BLaER1 (cell line): Measurements from ENCODE around the gene DLG2.

Experiments
- H3K27ac ChIP-seq: shearing (Covaris generic); formaldehyde crosslinking; 2 replicates; pipeline ENCODE4 v1.8.1; 2022
- H3K27me3 ChIP-seq: shearing (Covaris generic); formaldehyde crosslinking; 2 replicates; pipeline ENCODE4 v1.8.1; 2022
- H3K36me3 ChIP-seq: shearing (Covaris generic); formaldehyde crosslinking; 2 replicates; pipeline ENCODE4 v1.8.1; 2022
- H3K4me1 ChIP-seq: shearing (Covaris generic); formaldehyde crosslinking; 2 replicates; pipeline ENCODE4 v1.8.1; 2022
- H3K4me2 ChIP-seq: shearing (Covaris generic); formaldehyde crosslinking; 2 replicates; pipeline ENCODE4 v1.8.1; 2022
- H3K4me3 ChIP-seq: shearing (Covaris generic); formaldehyde crosslinking; 2 replicates; pipeline ENCODE4 v1.8.1; 2022
- H3K9ac ChIP-seq: shearing (Covaris generic); formaldehyde crosslinking; 2 replicates; pipeline ENCODE4 v1.8.1; 2022
- H3K9me3 ChIP-seq: shearing (Covaris generic); formaldehyde crosslinking; 2 replicates; pipeline ENCODE4 v1.8.1; 2022
- H4K20me1 ChIP-seq: shearing (Covaris generic); formaldehyde crosslinking; 2 replicates; pipeline ENCODE4 v1.8.1; 2022
- Cebpa-rat ChIP-seq: shearing (Covaris generic); IDR thresholded peaks from 2 replicates; pipeline ENCODE4 v1.8.1; 2022

DLG2 gene

GRCh38 chr11:84829162-84829561 lies 798.0 kb downstream of the DLG2 start:
- Histone ChIP-seq H3K36me3 (no peaks in the 10 kb centered on the region), H4K20me1 (no peaks in the 10 kb centered on the region), H3K9ac (no peak overlapping the region), H3K4me2 (no peak overlapping the region), H3K9me3 (no peaks in the 10 kb centered on the region), H3K4me1 (peaks cover 9% of the 10 kb centered on the region), H3K27me3 (no peaks in the 10 kb centered on the region), H3K27ac (no peak overlapping the region), H3K4me3 (no peak overlapping the region)
- TF ChIP-seq Cebpa-rat, result no peak

GRCh38 chr11:84828616-84829015 lies 798.5 kb downstream of the DLG2 start:
- no peak overlapping the region for H3K27ac ChIP-seq
- H3K27me3 ChIP-seq, result no peaks in the 10 kb centered on the region
- H3K4me2 ChIP-seq, result no peak overlapping the region
- H4K20me1 ChIP-seq, result no peaks in the 10 kb centered on the region
- H3K9me3 ChIP-seq, result no peaks in the 10 kb centered on the region
- H3K4me1 ChIP-seq, result peaks cover 9% of the 10 kb centered on the region
- TF ChIP-seq Cebpa-rat, result no peak
- no peak overlapping the region for H3K4me3 ChIP-seq
- no peaks in the 10 kb centered on the region for H3K36me3 ChIP-seq
- no peak overlapping the region for H3K9ac ChIP-seq

GRCh38 chr11:84825106-84825660 lies 802.0 kb downstream of the DLG2 start:
- no peak for TF ChIP-seq Cebpa-rat
- H3K4me3 ChIP-seq, result no peak overlapping the region
- H4K20me1 ChIP-seq, result no peaks in the 10 kb centered on the region
- H3K27me3 ChIP-seq, result no peaks in the 10 kb centered on the region
- H3K27ac ChIP-seq, result no peak overlapping the region
- no peaks in the 10 kb centered on the region for H3K36me3 ChIP-seq
- no peaks in the 10 kb centered on the region for H3K9me3 ChIP-seq
- peaks cover 3% of the 10 kb centered on the region for H3K4me1 ChIP-seq
- no peak overlapping the region for H3K4me2 ChIP-seq
- H3K9ac ChIP-seq, result no peak overlapping the region

- Histone ChIP-seq H3K9ac (no peak overlapping the region), H3K27me3 (no peaks in the 10 kb centered on the region), H3K4me1 (peaks cover under 1% of the 10 kb centered on the region; the same call in 1 of the 2 replicates), H3K4me2 (no peak overlapping the region), H3K27ac (no peak overlapping the region), H4K20me1 (no peaks in the 10 kb centered on the region), H3K4me3 (no peak overlapping the region), H3K36me3 (no peaks in the 10 kb centered on the region), H3K9me3 (no peaks in the 10 kb centered on the region)
- no peak for TF ChIP-seq Cebpa-rat
Observed at GRCh38 chr11:84824624-84825023, 802.5 kb downstream of the DLG2 start.

GRCh38 chr11:84819537-84819936 lies 807.6 kb downstream of the DLG2 start:
- H4K20me1 ChIP-seq, result no peaks in the 10 kb centered on the region
- H3K27ac ChIP-seq, result no peak overlapping the region
- H3K4me1 ChIP-seq, result peaks cover 7% of the 10 kb centered on the region; the same call in 1 of the 2 replicates
- no peaks in the 10 kb centered on the region for H3K27me3 ChIP-seq
- TF ChIP-seq Cebpa-rat, result no peak
- H3K4me3 ChIP-seq, result no peak overlapping the region
- no peak overlapping the region for H3K4me2 ChIP-seq
- no peaks in the 10 kb centered on the region for H3K36me3 ChIP-seq
- no peak overlapping the region for H3K9ac ChIP-seq
- no peaks in the 10 kb centered on the region for H3K9me3 ChIP-seq

- Histone ChIP-seq H3K27ac (no peak overlapping the region), H4K20me1 (no peaks in the 10 kb centered on the region), H3K4me3 (no peak overlapping the region), H3K9me3 (no peaks in the 10 kb centered on the region), H3K4me2 (no peak overlapping the region), H3K4me1 (peaks cover 7% of the 10 kb centered on the region; the same call in 1 of the 2 replicates), H3K9ac (no peak overlapping the region), H3K27me3 (no peaks in the 10 kb centered on the region), H3K36me3 (no peaks in the 10 kb centered on the region)
- no peak for TF ChIP-seq Cebpa-rat
Observed at GRCh38 chr11:84819128-84819527, 808.0 kb downstream of the DLG2 start.

- TF ChIP-seq Cebpa-rat, result no peak
- H3K27me3 ChIP-seq, result no peaks in the 10 kb centered on the region
- peaks cover 7% of the 10 kb centered on the region; the same call in 1 of the 2 replicates for H3K4me1 ChIP-seq
- no peaks in the 10 kb centered on the region for H3K36me3 ChIP-seq
- H3K27ac ChIP-seq, result no peak overlapping the region
- no peak overlapping the region for H3K4me3 ChIP-seq
- H3K4me2 ChIP-seq, result no peak overlapping the region
- no peaks in the 10 kb centered on the region for H4K20me1 ChIP-seq
- H3K9me3 ChIP-seq, result no peaks in the 10 kb centered on the region
- H3K9ac ChIP-seq, result no peak overlapping the region
Observed at GRCh38 chr11:84817998-84818397, 809.1 kb downstream of the DLG2 start.

- Histone ChIP-seq H3K4me1 (no peaks in the 10 kb centered on the region), H3K9ac (no peak overlapping the region), H3K4me2 (no peak overlapping the region), H4K20me1 (no peaks in the 10 kb centered on the region), H3K9me3 (no peaks in the 10 kb centered on the region), H3K27me3 (no peaks in the 10 kb centered on the region), H3K4me3 (no peak overlapping the region), H3K36me3 (no peaks in the 10 kb centered on the region), H3K27ac (no peak overlapping the region)
- TF ChIP-seq Cebpa-rat, result no peak
Observed at GRCh38 chr11:84812471-84812969, 814.6 kb downstream of the DLG2 start.

GRCh38 chr11:84806354-84806753 lies 820.8 kb downstream of the DLG2 start:
- Histone ChIP-seq H3K27ac (no peak overlapping the region), H3K4me1 (no peaks in the 10 kb centered on the region), H3K9me3 (peaks cover 5% of the 10 kb centered on the region; the same call in 1 of the 2 replicates), H3K9ac (no peak overlapping the region), H3K4me3 (no peak overlapping the region), H3K36me3 (no peaks in the 10 kb centered on the region), H3K4me2 (no peak overlapping the region), H3K27me3 (no peaks in the 10 kb centered on the region), H4K20me1 (no peaks in the 10 kb centered on the region)
- TF ChIP-seq Cebpa-rat, result no peak

- Histone ChIP-seq H3K27me3 (no peaks in the 10 kb centered on the region), H3K4me2 (no peak overlapping the region), H3K9ac (no peak overlapping the region), H3K4me3 (no peak overlapping the region), H3K9me3 (peaks cover 5% of the 10 kb centered on the region; the same call in 1 of the 2 replicates), H3K27ac (no peak overlapping the region), H4K20me1 (no peaks in the 10 kb centered on the region), H3K36me3 (no peaks in the 10 kb centered on the region), H3K4me1 (no peaks in the 10 kb centered on the region)
- no peak for TF ChIP-seq Cebpa-rat
Observed at GRCh38 chr11:84804041-84804440, 823.1 kb downstream of the DLG2 start.
